SH-SY5Y (cell line): ENCODE measurements around the gene MICU2.

Experiments used
- GATA2 ChIP-seq: IDR thresholded peaks from 2 replicates; pipeline ENCODE4 v1.6.1; 2011; ENCODE audit warnings: mild to moderate bottlenecking, low read depth, low read length
- GATA3 ChIP-seq: IDR thresholded peaks from 2 replicates; pipeline ENCODE4 v1.6.1; 2011; ENCODE audit warnings: low read depth, mild to moderate bottlenecking, low read length, moderate library complexity

- TF ChIP-seq GATA2: no peak
- TF ChIP-seq GATA3: no peak
Observed at GRCh38 chr13:21590231-21590630, 13.7 kb downstream of the MICU2 start.
